AG04450 (cell line): ENCODE data around the gene MGAT4C. TPM values are rescaled to one million over a fixed set of nuclear protein-coding genes. Genes with fewer than 3 reads are reported as not detected.
"Not testable (repeated sequence)": the region's sequence is repeated elsewhere in the genome, so short reads cannot be mapped to it uniquely, and the experiment has no call there.

ENCODE experiments used
- CTCF ChIA-PET: fragments of 300-600, 350-600 bp; formaldehyde crosslinking; extraction: SDS; loops from one replicate; lab custom pipeline; 2022; ENCODE audit warnings: antibody characterized with exemption, inconsistent platforms; lab: Charles Lee
- POLR2A ChIA-PET: fragments of 350-600 bp; formaldehyde crosslinking; extraction: SDS; loops from one replicate; lab custom pipeline; 2021; ENCODE audit warnings: antibody characterized with exemption, inconsistent platforms; lab: Yijun Ruan, JAX
- DNase-seq: peaks from one replicate; pipeline ENCODE4 v3.0.0-alpha.2; 2011; ENCODE audit warnings: low read depth, low spot score
- H3K27ac ChIP-seq: one replicate; pipeline ENCODE4 v1.5.1; 2012; ENCODE audit warnings: low read depth, low read length, control low read depth
- H3K27me3 ChIP-seq: one replicate; pipeline ENCODE4 v1.6.0; 2012; ENCODE audit warnings: low read length; ENCODE audit not compliant: control insufficient read depth, insufficient read depth
- H3K4me3 ChIP-seq: 2 replicates; pipeline ENCODE4 v1.5.1; 2011; ENCODE audit warnings: mild to moderate bottlenecking, low read depth, low read length, control low read depth
- H3K9me3 ChIP-seq: 2 replicates; pipeline ENCODE4 v1.5.1; 2012; ENCODE audit warnings: low read length; ENCODE audit not compliant: control insufficient read depth, insufficient read depth
- polyA minus RNA-seq: library from RNA; depleted of rRNA, polyadenylated mRNA; stranded (reverse); fragments of >200 nt; gene quantifications from 2 replicates; pipeline ENCODE4 v1.2.3, GENCODE V29; 2011; rRNA and poly(A)+ RNA removed
- polyA plus RNA-seq: library from polyadenylated mRNA; depleted of rRNA; stranded (reverse); fragments of >200 nt; gene quantifications from 2 replicates; pipeline ENCODE4 v1.2.3, GENCODE V29; 2011; rRNA removed
- TF ChIP-seq, protein P1 (sequence below): IDR thresholded peaks from 2 replicates; pipeline ENCODE4 v1.5.1; 2011; ENCODE audit warnings: low read depth, low read length, control low read depth, inconsistent platforms

MGAT4C gene
- polyA plus RNA-seq (not detected in 2 replicates), polyA minus RNA-seq (not detected in 2 replicates)

DNA sequence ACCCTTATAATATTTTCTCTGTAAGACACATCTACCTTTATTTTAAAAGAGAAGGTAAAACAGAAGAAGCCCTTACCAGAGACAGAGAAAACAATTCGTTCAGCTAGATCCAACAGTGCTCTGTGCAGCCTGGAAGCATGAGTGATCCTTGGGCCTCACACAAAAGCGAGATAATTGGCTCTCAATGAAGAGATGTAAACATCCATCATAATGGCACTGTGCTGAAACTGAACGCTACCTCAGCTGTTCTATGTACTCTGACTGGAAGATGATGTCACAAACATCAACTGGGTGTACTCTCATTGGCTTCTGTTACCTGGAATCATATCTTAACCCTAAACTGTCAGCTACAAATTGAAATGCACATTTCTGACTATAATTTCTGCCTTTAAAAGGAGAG, at the start of gene MGAT4C:
Gene MGAT4C, minus strand, starts transcription at position 229 of the 400 bp plus-strand sequence.
- no peak within 1 kb of the TSS for H3K27ac ChIP-seq
- H3K9me3 ChIP-seq, result no peaks in the 10 kb centered on the region
- TF ChIP-seq, protein P1, sequence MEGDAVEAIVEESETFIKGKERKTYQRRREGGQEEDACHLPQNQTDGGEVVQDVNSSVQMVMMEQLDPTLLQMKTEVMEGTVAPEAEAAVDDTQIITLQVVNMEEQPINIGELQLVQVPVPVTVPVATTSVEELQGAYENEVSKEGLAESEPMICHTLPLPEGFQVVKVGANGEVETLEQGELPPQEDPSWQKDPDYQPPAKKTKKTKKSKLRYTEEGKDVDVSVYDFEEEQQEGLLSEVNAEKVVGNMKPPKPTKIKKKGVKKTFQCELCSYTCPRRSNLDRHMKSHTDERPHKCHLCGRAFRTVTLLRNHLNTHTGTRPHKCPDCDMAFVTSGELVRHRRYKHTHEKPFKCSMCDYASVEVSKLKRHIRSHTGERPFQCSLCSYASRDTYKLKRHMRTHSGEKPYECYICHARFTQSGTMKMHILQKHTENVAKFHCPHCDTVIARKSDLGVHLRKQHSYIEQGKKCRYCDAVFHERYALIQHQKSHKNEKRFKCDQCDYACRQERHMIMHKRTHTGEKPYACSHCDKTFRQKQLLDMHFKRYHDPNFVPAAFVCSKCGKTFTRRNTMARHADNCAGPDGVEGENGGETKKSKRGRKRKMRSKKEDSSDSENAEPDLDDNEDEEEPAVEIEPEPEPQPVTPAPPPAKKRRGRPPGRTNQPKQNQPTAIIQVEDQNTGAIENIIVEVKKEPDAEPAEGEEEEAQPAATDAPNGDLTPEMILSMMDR, result no peak
- no peaks in the 10 kb centered on the region for H3K27me3 ChIP-seq
- CTCF ChIA-PET, result no interaction called here
- DNase-seq, result no peak
- POLR2A ChIA-PET, result no interaction called here
- no peak within 1 kb of the TSS for H3K4me3 ChIP-seq

DNA sequence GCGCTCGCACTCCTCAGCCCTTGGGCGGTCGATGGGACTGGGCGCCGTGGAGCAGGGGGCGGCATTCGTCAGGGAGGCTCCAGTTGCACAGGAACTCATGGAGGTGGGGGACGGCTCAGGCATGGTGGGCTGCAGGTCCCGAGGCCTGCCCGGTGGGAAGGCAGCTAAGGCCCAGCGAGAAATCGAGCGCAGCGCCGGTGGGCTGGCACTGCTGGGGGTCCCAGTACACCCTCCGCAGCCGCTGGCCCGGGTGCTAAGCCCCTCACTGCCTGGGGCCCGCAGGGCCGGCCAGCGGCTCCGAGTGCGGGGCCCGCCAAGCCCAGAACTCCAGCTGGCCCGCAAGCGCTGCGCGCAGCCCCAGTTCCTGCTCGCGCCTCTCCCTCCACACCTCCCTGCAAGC, 40.2 kb upstream of the MGAT4C start:
- POLR2A ChIA-PET, H3K27ac ChIP-seq, DNase-seq, CTCF ChIA-PET, H3K9me3 ChIP-seq, H3K27me3 ChIP-seq, H3K4me3 ChIP-seq: not testable (repeated sequence)

DNA sequence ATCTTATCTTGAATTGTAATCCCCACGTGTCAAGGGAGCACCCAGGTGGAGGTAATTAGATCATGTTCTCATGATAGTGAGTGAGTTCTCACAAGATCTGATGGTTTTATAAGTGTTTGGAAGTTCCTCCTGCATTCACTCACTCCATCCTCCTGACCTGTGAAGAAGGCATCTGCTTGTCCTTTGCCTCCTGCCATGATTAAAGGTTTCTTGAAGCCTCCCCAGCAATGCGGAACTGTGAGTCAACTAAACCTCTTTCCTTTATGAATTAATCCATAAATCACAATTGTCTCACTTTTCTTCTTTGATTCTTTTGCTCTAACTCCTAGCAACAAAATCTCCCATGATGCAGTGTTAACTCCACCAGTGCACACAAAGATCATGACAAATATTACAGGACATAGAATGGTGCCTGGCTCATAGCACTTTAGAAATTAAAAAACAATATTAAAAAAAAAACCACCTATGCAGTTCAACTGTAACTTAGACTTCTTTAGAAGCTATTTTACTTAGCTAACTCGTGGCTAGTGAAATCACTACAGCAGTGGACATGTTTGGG, 37.6 kb upstream of the MGAT4C start:
- no peak overlapping the region for H3K4me3 ChIP-seq
- peaks cover 3% of the 10 kb centered on the region; the same call in 1 of the 2 replicates for H3K9me3 ChIP-seq
- POLR2A ChIA-PET, result no interaction called here
- TF ChIP-seq, protein P1, result no peak
- no peaks in the 10 kb centered on the region for H3K27me3 ChIP-seq
- DNase-seq, result no peak
- no peak overlapping the region for H3K27ac ChIP-seq
- CTCF ChIA-PET, result interaction anchor here (0.7 kb wide), 1 partner anchor 825 kb away, joined by 3 read pairs; no protein-coding TSS in a partner anchor

DNA sequence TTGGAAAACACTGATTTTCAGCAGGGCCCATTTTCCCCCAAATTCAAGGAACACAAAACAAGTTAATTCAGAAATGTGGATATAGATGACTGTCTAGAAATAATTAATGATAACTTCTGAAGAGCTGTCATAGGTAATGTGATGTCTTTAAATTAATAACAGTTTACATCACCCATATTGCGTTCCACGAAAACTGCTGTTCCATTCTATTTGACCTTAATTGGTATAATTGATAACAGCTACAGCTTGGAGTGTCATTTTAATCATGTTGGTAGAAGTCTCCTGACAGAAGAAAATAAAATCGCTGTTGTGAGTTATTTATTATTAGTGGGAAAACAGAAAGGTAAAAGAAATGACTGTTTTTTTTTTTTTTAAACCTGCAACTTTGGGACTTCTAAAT, 36.3 kb upstream of the MGAT4C start:
- Histone ChIP-seq H3K9me3 (peaks cover 3% of the 10 kb centered on the region; the same call in 1 of the 2 replicates), H3K27ac (no peak overlapping the region), H3K4me3 (no peak overlapping the region), H3K27me3 (no peaks in the 10 kb centered on the region)
- TF ChIP-seq, protein P1, result no peak
- ChIA-PET POLR2A (no interaction called here), CTCF (no interaction called here)
- DNase-seq, result no peak

DNA sequence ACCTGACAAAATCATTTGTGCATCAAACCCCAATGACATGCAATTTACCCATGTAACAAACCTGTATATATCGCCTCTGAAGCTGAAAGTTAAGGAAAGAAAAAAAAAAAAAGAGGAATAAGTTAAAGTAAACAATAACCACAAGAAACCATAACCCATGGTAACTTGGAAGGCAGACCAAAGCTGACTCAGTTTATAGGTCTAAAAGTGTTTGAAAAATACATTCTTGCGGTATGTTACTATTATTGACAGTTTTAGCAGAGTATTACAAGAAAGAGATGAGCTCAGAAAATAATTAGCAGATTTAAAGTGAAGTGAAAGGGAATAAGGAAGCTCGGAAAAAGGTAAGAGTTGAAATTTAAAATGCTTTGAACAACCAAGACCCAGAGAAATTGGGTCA, 34.4 kb upstream of the MGAT4C start:
- ChIA-PET POLR2A (interaction anchor here (0.5 kb wide), 1 partner anchor 1331 kb away, joined by 3 read pairs; no protein-coding TSS in a partner anchor), CTCF (no interaction called here)
- H3K27me3 ChIP-seq, result no peaks in the 10 kb centered on the region
- TF ChIP-seq, protein P1, result no peak
- DNase-seq, result no peak
- H3K9me3 ChIP-seq, result no peaks in the 10 kb centered on the region
- no peak overlapping the region for H3K4me3 ChIP-seq
- H3K27ac ChIP-seq, result no peak overlapping the region
